DMS79 treated with DMSO at 0.1 percent for 48 hours (cell line): Measurements from ENCODE around the gene ARHGEF4.

Source experiments
- DNase-seq: peaks from one replicate; lab custom pipeline; 2025; lab: John Stamatoyannopoulos, UW

Gene ARHGEF4

DNA sequence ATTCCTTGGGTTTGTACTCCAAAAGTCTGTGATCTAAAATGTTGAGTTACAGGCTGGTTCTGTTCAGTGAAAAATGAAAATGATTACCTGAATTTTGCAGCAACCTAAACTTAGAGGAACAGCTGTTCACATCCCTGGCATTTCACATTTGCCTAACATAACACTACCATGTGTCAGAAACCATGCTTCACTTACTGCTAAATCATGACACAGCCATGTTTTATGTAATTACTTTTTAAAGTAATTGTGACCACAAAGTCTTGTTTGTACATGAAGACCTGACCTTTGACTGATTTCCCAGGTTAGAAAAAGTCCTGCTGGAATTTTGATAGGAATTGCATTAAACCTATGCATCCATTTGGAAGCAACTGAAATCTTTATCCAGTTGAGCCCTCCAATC lies 177.4 kb downstream of the ARHGEF4 start:
- no peak for DNase-seq

DNA sequence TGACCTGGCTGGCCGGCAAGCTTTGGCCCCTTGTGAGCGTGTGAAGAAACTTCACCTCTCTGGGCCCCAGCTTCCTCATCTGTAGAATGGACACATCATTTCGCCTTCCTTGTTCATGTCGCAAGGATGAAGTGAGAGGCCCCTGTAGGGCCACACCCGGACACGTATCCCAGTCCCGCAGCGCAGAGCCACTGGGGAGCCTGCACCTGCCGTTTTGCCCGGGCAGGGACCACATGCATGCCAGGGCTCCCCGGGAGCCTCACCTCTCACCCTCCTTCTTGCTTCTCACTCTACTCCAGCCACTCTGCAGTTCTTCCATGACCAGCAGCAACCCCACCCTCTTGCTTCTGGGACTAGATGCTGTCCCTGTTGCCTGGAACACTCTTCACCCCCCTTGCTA lies 179.1 kb downstream of the ARHGEF4 start:
- DNase-seq: no peak

DNA sequence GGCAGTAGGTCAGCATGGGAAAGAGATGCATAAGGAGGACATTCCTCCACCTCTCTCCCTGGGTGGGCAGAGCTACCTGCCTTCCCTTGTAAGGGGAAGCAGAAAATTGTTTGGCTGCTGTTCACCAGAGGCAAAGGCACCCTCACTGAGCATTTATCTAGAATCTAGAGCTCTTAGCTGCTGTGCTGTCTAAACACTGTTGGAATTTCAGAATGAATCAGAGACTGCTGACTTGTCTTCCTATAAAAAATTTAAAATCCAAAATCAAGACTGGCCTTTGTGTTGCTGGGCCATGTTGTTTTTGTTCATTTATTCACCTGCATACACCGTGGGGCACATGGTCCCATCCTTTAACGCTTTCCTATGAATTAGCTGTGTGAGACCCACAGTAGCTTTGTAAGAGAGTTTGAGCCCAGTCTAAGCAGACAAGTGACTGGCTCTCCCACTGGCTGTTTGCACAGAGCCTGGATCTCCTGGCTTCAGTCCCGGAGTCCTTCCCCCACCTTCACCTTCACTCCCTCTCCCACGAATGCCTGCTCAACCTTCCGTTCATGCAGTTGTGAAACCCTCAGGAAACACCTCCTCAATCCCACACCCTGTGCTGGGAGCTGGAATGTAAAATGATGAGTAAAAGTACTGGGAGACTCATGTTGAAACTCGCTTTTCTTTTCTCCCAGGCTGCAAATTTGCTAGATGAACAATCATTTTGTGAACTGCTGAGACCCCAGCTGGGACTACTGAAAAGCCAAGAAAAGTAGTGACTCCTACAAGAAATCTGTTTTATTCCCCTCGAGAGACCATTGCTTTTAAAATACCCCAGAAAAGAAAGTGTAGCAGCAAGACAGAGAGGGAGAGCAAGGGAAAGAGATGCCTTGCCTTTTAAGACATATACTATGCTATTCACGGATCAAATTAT lies 180.4 kb downstream of the ARHGEF4 start:
- DNase-seq: no peak

DNA sequence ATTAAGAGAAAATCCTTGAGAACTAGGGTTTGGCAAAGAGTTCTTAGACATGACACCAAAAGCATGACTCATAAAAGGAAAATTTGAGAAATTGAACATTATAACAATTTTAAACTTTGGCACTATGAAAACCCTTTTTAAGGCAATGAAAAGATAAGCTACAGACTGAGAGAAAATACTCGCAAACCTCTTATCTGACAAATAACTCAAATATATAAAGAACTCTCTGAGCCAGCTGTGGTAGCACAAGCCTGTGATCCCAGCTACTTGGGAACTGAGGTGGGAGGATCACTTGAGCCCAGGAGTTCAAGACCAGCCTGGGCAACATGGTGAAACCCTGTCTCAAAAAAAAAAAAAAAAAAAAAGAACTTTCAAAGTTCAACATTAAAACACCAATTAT lies 186.0 kb downstream of the ARHGEF4 start:
- no peak for DNase-seq

DNA sequence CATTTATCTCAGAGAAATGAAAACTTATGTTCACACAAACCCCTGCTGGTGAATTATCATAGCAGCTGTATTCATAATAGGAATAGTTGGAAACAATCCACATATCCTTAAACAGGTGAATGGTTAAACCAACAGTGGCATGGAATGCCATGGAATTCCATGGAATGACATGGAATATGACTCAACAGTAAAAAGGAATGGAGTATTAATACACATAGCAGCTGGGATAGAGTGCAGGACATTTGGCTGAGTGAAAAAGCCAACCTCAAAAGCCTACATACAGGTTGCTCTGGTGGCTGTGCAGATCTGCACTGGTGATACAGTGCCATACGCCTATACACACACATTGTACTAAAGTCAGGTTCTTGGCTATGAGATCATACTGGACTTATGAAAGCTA lies 187.0 kb downstream of the ARHGEF4 start:
- no peak for DNase-seq

DNA sequence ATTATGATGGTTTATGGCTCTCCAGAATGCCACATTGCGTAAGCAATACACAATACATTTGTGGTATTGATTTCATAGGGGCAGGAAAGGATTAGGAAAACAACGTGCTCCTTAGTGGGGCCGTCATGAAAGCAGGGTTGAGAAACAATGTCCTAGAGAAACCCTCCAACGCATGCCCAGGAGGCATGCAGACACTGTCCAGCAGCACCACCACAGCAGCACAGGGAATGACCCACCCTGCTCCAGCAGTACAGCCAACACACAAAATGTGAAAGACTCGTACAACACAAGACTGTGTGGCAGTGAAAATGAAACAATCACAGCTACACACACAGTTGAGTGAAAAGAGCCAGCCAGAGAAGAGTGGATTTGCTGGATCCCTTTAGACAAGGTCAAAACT lies 190.2 kb downstream of the ARHGEF4 start:
- no peak for DNase-seq

DNA sequence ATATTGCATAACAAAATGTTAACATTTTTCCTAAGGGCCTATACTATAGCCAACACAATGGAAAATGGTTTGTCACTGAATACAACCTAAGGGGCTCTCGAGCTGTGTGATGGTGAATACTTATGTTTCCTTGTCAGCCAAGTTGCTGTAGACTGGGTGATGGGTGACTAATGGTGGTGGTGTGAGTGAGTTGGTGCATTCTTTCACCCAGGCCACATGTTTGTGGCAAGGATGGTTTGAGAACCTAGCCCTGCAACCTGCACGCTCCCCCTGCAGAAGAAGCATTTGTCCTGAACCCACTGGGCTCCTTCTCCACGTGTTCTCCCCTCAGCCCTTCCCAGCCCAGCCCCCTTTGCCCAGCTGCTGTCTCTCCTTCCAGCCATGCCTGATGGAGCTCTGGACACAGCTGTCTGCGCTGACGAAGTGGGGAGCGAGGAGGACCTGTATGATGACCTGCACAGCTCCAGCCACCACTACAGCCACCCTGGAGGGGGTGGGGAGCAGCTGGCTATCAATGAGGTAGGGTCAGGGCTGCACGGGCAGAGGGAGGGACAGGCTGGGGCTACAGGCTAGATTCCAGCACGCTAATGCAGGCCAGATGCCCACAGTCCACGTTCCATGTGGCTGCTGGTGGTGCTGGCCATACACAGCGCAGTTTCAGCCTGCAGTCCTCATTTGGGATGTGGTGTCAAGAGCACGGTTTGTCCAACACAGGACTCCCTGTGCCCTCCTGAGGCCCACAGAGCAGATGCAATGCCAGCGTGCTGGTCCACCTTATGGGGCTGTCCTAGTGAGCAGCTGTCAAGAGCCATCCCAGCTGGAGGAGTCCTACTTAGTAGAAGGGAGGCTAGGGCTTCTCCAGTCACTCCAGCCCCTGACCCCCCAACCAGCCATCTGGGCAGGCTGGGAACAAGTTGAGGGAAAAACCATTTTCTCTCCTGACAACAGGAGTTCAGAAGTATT lies 191.1 kb downstream of the ARHGEF4 start:
- DNase-seq: no peak

DNA sequence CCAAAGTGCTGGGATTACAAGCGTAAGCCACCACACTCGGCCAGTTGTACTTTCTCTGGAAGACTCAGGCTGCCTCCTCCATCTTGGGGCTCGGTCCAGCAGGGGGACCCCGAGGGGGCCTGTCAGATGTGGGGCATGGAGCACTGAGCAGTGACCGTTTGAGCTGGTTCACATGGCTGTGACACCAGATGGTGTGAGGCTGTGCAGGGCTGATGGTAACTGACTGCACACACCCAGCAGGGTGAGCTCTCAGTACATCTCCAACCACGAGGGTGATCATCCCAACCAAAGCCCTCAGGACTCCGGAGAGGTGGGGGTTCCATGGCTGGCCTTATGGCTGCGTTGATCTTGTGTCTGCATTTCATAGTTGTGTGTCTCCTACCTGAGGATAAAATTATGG lies 193.1 kb downstream of the ARHGEF4 start:
- DNase-seq: no peak

DNA sequence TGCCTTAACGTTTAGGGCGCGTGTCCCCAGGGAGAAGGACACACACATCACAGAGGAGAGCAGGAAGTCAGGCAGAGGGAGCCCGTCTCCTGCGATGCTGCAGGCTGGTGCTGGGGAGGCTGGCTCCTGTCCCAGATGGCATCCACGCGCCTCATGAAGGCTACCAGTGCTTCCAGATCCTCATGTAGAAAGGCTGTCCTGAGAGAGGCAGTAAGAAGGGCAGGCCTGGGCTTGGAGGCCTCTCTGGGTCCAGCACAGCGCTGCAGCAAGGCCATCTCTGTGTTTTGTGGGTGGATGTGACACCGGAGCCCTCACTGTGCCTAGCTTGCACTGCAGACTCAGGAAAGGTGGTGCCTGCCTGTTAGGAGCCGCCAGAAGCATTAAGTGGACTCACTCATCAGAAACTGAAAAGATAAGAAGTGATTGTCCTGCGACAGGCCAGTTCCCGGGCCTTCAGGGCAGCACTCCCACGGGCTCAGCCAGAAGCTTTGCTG lies 193.8 kb downstream of the ARHGEF4 start:
- DNase-seq: no peak

DNA sequence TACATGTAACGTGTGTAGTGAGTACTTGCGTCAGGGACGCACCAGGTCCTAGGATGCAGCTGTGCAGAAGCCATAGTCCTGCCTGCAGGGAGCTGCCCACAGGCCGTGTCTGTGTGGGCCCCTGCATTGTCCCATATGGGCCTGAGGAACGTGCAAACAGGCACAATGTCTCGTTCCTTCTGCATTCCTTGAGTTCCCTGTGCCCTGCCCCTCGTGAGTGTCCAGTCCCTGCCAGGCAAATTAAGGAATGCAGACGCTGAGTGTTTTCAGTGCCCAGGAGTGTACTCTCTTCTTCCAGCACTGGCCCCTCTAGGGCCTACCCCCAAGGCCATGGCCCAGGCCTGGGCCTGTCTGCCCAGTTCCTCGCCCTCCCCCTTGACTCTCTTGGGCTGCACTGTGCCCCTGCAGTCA lies 194.7 kb downstream of the ARHGEF4 start:
- DNase-seq: no peak

DNA sequence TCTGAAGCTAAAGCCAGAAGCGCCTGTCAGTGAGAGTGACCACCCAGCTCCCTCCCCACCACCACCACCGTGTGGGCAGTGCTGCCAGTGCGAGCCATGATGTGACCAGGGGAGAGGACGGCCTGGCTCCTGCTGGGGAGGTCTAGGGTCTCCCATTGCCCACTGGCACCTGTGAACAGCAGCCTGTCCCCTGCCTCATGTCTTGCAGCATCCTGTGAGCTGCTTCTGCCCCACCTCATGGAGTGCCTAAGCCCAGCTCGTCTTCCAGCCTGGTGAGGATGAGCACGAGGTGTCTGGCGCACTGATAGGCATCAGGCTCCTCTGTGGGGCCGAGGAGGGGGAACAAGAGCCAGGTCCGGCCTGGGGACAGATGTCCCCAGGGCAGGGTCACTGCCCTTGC lies 195.2 kb downstream of the ARHGEF4 start:
- DNase-seq: no peak

DNA sequence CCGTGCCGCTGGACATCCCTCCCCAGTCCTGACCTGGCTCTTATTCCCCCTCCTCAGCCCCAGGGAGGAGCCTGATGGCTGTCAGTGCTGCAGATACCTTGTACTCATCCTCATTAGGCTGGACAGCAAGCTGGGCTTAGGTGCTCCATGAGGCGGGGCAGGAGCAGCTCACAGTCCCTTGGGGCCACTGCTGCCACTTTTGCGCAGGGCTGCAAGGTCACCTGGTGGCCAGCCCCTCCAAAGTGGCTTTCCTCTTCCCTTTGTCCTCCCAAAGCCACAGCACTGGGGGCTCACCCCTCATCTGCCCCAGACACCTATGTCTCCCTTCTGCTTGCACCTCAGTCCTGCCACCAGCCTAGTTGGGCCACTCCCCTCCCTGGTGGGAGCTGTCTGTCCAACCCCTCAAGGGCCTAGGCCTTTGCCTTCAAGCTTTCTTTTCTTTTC lies 195.7 kb downstream of the ARHGEF4 start:
- DNase-seq: no peak

DNA sequence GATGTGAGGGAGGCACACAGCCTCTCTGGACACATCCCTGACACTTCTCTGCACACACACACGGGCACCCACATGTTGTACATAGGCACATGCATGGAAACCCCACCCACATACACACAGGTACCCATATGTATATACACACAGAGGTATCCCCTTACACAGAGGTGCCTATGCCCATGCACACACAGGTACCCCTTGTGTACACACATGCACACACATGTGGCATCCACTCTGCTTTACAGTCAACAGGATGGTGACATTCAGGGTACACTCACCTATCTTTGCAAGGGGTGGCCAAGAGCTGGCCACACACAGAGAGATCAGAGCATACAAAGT lies 197.0 kb downstream of the ARHGEF4 start:
- no peak for DNase-seq

DNA sequence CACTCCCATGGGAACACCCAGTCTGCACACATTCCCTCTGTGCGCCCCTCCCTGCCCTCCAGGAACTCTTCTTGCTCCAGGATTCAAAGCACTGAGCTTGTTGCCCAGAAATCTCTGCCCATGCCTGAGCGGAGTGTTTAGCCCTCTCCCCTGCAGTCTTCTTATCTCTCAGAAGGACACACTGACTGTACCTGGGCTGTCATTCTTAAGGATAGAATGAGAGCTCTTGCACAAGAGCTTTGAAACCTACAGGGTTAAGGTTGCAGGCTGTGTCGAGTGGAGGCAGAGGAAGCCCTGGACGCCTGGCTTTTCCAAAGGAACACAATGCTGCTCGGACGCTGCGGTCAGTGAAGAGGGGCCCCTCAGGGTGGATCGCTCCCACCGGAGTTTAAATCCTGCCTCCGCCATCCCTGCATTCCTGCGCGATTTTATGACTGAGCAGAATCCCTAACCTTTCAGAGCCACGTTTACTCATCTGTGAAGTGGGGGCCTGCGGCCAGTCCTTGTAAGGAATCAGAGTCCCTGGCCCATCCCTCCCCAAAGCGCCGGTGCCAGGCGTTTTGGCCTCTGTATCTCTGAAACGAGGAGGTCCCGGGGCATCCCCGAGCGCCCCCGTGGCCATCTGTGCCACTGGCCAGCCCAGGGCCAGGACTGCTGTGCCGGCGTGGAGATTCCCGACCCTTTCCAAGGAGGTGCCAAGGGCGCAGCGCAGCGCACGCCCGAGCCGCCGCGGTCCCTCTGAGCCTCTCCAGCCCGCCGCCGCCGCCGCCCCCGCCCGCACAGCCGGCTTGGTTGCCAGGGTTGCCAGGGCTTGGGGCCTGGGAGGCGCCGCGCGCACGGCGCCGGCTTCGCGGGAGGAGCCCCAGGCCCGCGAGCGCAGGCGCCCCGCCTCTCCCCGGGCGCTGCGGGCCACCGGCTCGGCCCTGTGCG lies 197.7 kb downstream of the ARHGEF4 start:
- peak; percentile 24 for DNase-seq

DNA sequence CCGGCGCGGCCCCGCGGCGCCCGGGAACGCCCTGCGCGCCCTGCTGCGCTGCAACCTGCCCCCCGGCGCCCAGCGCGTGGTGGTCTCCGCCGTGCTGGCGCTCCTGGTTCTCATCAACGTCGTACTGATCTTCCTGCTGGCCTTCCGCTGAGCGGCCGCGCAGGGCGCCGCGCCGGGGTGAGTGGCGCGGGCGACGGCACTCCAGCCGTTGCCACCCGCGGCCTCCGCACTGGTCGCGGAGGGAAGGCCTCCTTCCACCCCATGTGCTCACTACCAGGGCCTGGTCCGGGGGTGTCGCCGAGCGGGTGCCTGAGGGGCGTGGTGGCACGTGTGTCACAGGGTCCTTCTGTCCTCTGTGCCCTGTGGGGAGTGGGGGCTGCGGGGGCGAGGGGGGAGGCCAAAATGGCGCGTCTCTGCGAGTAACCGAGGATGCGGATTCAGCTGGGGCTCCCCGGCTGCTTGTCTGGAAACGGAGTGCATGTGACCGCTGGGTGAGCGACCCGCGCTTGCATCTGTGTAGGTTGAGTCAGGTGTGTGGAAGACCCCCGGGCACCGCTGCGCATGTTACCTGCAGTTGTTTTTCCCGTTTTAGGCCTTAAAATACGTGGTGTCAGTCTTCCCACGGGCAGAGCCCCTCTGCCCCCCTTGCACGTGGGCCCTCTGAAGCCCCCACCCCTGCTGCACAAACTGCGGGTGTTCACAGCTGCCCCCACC lies 198.6 kb downstream of the ARHGEF4 start:
- DNase-seq: no peak

DNA sequence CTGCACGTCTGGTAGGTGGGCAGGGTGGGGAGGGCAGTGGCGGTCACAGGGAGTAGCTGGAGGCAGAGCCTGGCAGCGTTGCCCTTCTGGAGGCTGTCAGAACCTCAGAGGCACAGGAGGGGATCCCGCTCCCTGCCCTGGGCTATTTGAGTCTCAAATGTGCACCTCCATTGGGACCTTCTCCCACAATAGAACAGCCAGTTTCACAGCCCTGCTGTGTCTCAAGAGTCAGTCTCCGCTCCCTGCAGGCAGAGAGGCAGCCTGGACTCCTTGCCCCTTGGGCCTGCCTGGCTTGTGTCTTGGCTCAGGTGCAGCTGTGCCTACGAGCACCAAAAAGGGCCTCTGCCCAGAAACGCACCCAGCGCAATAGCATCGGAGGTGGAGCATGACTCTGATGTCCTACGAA lies 199.1 kb downstream of the ARHGEF4 start:
- DNase-seq: no peak

DNA sequence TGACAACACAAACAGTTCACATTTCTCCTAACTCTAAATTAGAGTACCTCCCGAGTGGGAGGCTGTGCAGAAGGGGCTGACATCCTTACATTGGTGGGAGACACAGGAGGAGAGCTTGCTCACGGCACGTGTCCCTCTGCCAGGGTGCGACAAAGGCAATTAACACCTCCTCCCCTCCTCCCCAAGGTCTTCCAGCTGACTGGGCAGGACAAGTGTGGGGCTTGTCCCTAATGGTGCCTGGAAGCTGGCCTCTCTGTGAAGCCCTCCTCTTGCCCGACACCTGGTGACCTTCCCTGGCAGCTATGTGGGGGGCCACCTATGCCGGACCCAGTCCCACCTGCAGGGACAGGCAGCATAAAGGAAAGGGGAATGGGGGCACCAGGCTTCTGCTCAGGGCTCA lies 199.6 kb downstream of the ARHGEF4 start:
- DNase-seq: no peak

DNA sequence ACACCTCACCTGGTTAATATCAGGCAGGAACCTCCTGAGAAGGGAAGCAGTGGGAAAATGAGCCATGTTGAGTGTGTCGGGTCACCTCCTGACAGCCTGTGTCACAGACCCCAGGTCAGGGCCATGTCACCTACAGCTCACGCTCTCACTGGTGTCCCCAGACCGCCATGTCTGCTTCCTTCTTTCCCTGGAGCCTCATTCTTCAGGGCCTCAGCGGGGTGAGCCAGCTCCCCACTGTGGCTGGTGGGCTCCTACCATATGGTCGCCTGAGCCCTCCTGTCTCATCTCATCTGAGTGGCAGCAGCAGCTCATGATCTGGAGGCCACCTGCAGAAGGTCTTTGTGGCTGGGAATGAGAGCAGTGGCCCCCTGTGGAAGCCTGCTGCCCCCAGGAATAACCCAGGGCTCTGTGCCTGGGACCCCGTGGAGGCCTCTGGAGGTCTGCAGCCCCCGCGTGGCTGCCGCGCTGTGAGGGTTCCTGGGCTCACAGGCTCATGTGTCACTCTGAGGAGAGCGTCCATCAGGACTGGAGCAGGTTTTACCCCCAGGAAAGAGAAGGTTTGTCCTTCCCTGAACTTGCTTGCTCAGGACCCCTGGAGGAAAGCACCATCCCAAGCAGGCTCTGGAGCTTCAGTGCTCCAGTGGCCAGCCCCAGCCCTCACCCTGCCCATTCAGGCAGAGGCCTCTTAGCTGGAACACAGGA lies 200.1 kb downstream of the ARHGEF4 start:
- no peak for DNase-seq

DNA sequence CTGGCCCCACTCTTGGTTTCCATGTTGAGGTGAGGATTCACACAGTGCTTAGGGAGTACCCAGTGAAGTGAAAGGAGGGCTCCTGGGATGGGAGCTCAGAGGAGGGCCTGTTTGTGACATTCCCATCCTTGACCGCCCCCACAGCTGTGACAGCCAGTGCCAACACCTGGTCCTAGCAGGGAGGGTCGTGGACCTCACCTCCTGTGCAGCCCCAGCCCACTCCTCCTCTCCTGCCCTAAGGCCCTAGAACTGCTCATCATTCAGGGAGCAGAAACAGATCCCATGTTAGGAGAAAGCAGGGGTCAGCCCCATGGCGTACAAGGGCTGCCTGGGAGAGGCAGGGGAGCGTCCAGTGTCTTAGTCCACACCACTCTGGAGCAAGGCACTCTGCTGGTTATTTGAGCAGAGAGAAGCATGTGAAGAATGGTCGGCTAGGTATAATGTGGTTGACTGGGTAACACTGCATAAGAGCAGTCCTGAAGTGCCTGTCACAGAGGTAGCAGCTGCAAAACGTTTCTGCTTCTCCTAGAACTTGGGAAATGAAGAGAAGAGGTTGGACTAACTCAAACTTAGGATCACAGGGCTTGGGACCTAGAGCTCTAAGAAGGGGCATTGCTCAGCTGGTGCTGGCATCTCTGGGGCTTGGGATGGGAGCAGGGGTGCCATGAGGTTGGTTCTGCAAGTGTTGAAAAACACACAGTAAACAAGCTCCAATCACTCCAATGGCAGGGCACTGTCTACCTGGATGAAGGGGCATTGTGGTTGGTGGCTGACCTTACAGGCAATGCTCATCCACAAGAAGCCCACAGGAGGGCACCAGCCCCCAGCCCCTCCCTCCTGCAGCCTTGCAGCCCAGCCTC lies 200.9 kb downstream of the ARHGEF4 start:
- DNase-seq: peak; percentile 18
